Neural progenitor cell (in vitro differentiated cells): Measurements from ENCODE around the gene PRDM16.

Source experiments
- EZH2 ChIP-seq: fragments of 200-600 bp; sonication (generic); IDR thresholded peaks from 2 replicates; pipeline ENCODE4 v1.6.1; 2017; ENCODE audit warnings: antibody characterized with exemption, mild to moderate bottlenecking, moderate library complexity
- EZH2phosphoT487 ChIP-seq: fragments of 200-600 bp; sonication (generic); IDR thresholded peaks from 2 replicates; pipeline ENCODE4 v1.6.1; 2017; ENCODE audit warnings: antibody characterized with exemption
- TF ChIP-seq, protein P1 (sequence below): fragments of 200-600 bp; sonication (generic); IDR thresholded peaks from 2 replicates; pipeline ENCODE4 v1.5.1; 2017; ENCODE audit warnings: antibody characterized with exemption, mild to moderate bottlenecking

DNA sequence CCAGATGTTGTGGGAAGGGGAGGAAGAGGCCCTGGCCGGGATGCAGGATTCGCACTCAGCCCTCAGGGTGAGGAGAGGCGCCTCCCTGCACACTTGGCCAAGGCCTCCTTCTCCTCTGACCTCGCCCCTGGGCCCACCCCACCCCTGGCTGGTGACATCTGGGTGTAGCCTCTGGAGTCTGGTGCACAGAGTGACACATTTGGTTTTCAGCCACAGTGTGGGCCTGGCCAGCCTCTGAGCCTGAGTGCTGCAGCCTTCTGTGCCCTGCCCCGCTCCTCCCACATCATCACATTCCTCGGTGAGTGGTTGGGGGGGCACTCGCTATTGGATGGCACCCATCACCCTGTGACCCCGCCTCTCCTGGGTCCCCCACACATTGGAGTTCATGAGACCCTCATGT, 45.8 kb downstream of the PRDM16 start:
- TF ChIP-seq, protein P1, sequence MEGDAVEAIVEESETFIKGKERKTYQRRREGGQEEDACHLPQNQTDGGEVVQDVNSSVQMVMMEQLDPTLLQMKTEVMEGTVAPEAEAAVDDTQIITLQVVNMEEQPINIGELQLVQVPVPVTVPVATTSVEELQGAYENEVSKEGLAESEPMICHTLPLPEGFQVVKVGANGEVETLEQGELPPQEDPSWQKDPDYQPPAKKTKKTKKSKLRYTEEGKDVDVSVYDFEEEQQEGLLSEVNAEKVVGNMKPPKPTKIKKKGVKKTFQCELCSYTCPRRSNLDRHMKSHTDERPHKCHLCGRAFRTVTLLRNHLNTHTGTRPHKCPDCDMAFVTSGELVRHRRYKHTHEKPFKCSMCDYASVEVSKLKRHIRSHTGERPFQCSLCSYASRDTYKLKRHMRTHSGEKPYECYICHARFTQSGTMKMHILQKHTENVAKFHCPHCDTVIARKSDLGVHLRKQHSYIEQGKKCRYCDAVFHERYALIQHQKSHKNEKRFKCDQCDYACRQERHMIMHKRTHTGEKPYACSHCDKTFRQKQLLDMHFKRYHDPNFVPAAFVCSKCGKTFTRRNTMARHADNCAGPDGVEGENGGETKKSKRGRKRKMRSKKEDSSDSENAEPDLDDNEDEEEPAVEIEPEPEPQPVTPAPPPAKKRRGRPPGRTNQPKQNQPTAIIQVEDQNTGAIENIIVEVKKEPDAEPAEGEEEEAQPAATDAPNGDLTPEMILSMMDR, result no peak
- TF ChIP-seq EZH2 (no peak), EZH2phosphoT487 (no peak)
